HuH-7.5 (cell line): ENCODE data around the gene PIK3C3.

ENCODE experiments used
- DNase-seq: peaks from one replicate; pipeline ENCODE4 v3.0.0; 2011; ENCODE audit warnings: low spot score

The PIK3C3 gene

GRCh38 chr18:41954827-41955613 lies at the start of gene PIK3C3:
Gene PIK3C3 (plus strand): TSS chr18:41955234. CDS start chr18:41955292, 58 bp downstream.
- peak; percentile 39 for DNase-seq

GRCh38 chr18:41905786-41906527 lies 49.1 kb upstream of the PIK3C3 start:
- no peak for DNase-seq

GRCh38 chr18:41906528-41907146 lies 48.4 kb upstream of the PIK3C3 start:
- DNase-seq = no peak

- DNase-seq = no peak
These were observed 37.9 kb upstream of the PIK3C3 start for GRCh38 chr18:41917181-41917580.

- no peak for DNase-seq
These were observed 33.3 kb upstream of the PIK3C3 start for GRCh38 chr18:41921770-41922169.

GRCh38 chr18:41922176-41922575 lies 32.9 kb upstream of the PIK3C3 start:
- no peak for DNase-seq

GRCh38 chr18:41922841-41923240 lies 32.2 kb upstream of the PIK3C3 start:
- DNase-seq = no peak

GRCh38 chr18:41923446-41923845 lies 31.6 kb upstream of the PIK3C3 start:
- DNase-seq = no peak

GRCh38 chr18:41928581-41928980 lies 26.5 kb upstream of the PIK3C3 start:
- DNase-seq = no peak

GRCh38 chr18:41932899-41933298 lies 22.1 kb upstream of the PIK3C3 start:
- no peak for DNase-seq

- no peak for DNase-seq
These were observed 21.3 kb upstream of the PIK3C3 start for GRCh38 chr18:41933778-41934177.

- no peak for DNase-seq
These were observed 18.4 kb upstream of the PIK3C3 start for GRCh38 chr18:41936471-41937134.

GRCh38 chr18:41938445-41938844 lies 16.6 kb upstream of the PIK3C3 start:
- no peak for DNase-seq

GRCh38 chr18:41939326-41939725 lies 15.7 kb upstream of the PIK3C3 start:
- DNase-seq = no peak

GRCh38 chr18:41940506-41941215 lies 14.4 kb upstream of the PIK3C3 start:
- DNase-seq = no peak

- no peak for DNase-seq
These were observed 12.8 kb upstream of the PIK3C3 start for GRCh38 chr18:41942254-41942653.

GRCh38 chr18:41948544-41949110 lies 6.4 kb upstream of the PIK3C3 start:
- DNase-seq = no peak

- no peak for DNase-seq
These were observed 5.7 kb upstream of the PIK3C3 start for GRCh38 chr18:41949206-41949920.

GRCh38 chr18:41955688-41956087 lies 654 bp downstream of the PIK3C3 start:
- DNase-seq = no peak

- DNase-seq = no peak
These were observed 4.0 kb downstream of the PIK3C3 start for GRCh38 chr18:41959045-41959444.
